Measurements from ENCODE around the gene YRDC. TPM values are rescaled to one million over a fixed set of nuclear protein-coding genes. Genes with fewer than 3 reads are reported as not detected.

The YRDC gene
- total and polyA plus RNA-seq, 9 of the 15 experiments (the other 6 are each of a cell fraction or from before 2014, with no cell fraction given) = 11.1 to 58.5 (median 49.8) TPM

DNA sequence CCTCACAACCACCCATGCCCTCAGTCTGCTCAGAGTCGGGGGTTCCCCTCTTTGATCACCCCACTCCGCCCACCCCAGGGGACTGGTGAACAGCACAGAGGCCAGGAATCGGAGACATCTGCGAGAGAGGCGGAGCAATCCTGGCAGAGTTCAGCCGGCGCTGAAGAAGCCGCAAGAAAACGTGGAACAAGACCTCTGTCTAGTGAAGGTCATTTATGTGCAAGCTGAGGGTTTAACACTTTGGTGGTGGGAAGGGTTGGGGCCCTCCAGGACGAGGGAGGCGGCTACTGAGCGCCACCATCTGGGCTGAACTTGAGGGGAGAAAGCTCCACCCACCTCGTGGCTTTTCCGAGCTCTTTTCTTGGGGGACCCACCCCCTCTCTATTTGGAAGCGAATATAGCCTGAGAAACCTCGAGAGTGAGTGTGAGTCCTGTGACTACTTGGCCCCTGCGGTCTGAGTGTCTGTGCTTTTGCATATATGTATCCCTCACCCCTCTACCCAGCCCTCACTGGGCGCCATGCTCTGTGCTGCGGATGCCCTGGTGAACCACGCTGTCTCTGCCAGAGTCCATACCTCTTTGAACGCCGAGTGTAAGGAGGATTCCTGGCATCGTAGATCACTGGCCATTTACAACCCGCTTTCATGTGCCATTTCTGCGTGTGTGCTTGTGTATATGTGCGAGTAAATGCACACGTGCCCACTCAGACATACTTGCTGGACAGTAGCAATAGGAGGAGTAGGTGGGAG lies 41.9 kb downstream of the YRDC start (continued):
- TF ChIP-seq, protein P1, sequence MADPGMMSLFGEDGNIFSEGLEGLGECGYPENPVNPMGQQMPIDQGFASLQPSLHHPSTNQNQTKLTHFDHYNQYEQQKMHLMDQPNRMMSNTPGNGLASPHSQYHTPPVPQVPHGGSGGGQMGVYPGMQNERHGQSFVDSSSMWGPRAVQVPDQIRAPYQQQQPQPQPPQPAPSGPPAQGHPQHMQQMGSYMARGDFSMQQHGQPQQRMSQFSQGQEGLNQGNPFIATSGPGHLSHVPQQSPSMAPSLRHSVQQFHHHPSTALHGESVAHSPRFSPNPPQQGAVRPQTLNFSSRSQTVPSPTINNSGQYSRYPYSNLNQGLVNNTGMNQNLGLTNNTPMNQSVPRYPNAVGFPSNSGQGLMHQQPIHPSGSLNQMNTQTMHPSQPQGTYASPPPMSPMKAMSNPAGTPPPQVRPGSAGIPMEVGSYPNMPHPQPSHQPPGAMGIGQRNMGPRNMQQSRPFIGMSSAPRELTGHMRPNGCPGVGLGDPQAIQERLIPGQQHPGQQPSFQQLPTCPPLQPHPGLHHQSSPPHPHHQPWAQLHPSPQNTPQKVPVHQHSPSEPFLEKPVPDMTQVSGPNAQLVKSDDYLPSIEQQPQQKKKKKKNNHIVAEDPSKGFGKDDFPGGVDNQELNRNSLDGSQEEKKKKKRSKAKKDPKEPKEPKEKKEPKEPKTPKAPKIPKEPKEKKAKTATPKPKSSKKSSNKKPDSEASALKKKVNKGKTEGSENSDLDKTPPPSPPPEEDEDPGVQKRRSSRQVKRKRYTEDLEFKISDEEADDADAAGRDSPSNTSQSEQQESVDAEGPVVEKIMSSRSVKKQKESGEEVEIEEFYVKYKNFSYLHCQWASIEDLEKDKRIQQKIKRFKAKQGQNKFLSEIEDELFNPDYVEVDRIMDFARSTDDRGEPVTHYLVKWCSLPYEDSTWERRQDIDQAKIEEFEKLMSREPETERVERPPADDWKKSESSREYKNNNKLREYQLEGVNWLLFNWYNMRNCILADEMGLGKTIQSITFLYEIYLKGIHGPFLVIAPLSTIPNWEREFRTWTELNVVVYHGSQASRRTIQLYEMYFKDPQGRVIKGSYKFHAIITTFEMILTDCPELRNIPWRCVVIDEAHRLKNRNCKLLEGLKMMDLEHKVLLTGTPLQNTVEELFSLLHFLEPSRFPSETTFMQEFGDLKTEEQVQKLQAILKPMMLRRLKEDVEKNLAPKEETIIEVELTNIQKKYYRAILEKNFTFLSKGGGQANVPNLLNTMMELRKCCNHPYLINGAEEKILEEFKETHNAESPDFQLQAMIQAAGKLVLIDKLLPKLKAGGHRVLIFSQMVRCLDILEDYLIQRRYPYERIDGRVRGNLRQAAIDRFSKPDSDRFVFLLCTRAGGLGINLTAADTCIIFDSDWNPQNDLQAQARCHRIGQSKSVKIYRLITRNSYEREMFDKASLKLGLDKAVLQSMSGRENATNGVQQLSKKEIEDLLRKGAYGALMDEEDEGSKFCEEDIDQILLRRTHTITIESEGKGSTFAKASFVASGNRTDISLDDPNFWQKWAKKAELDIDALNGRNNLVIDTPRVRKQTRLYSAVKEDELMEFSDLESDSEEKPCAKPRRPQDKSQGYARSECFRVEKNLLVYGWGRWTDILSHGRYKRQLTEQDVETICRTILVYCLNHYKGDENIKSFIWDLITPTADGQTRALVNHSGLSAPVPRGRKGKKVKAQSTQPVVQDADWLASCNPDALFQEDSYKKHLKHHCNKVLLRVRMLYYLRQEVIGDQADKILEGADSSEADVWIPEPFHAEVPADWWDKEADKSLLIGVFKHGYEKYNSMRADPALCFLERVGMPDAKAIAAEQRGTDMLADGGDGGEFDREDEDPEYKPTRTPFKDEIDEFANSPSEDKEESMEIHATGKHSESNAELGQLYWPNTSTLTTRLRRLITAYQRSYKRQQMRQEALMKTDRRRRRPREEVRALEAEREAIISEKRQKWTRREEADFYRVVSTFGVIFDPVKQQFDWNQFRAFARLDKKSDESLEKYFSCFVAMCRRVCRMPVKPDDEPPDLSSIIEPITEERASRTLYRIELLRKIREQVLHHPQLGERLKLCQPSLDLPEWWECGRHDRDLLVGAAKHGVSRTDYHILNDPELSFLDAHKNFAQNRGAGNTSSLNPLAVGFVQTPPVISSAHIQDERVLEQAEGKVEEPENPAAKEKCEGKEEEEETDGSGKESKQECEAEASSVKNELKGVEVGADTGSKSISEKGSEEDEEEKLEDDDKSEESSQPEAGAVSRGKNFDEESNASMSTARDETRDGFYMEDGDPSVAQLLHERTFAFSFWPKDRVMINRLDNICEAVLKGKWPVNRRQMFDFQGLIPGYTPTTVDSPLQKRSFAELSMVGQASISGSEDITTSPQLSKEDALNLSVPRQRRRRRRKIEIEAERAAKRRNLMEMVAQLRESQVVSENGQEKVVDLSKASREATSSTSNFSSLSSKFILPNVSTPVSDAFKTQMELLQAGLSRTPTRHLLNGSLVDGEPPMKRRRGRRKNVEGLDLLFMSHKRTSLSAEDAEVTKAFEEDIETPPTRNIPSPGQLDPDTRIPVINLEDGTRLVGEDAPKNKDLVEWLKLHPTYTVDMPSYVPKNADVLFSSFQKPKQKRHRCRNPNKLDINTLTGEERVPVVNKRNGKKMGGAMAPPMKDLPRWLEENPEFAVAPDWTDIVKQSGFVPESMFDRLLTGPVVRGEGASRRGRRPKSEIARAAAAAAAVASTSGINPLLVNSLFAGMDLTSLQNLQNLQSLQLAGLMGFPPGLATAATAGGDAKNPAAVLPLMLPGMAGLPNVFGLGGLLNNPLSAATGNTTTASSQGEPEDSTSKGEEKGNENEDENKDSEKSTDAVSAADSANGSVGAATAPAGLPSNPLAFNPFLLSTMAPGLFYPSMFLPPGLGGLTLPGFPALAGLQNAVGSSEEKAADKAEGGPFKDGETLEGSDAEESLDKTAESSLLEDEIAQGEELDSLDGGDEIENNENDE (IDR thresholded peaks at IDR 0.05; ENCODE audit: low read depth, low read length) = no peak
- TF ChIP-seq CC2D1A (IDR thresholded peaks at IDR 0.05) = no peak
- TF ChIP-seq ZNF212 (CRISPR knock-in tag; IDR thresholded peaks at IDR 0.05) = no peak
- TF ChIP-seq, protein P2, sequence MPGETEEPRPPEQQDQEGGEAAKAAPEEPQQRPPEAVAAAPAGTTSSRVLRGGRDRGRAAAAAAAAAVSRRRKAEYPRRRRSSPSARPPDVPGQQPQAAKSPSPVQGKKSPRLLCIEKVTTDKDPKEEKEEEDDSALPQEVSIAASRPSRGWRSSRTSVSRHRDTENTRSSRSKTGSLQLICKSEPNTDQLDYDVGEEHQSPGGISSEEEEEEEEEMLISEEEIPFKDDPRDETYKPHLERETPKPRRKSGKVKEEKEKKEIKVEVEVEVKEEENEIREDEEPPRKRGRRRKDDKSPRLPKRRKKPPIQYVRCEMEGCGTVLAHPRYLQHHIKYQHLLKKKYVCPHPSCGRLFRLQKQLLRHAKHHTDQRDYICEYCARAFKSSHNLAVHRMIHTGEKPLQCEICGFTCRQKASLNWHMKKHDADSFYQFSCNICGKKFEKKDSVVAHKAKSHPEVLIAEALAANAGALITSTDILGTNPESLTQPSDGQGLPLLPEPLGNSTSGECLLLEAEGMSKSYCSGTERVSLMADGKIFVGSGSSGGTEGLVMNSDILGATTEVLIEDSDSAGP (CRISPR knock-in tag; IDR thresholded peaks at IDR 0.05) = no peak
- TF ChIP-seq, protein P3, sequence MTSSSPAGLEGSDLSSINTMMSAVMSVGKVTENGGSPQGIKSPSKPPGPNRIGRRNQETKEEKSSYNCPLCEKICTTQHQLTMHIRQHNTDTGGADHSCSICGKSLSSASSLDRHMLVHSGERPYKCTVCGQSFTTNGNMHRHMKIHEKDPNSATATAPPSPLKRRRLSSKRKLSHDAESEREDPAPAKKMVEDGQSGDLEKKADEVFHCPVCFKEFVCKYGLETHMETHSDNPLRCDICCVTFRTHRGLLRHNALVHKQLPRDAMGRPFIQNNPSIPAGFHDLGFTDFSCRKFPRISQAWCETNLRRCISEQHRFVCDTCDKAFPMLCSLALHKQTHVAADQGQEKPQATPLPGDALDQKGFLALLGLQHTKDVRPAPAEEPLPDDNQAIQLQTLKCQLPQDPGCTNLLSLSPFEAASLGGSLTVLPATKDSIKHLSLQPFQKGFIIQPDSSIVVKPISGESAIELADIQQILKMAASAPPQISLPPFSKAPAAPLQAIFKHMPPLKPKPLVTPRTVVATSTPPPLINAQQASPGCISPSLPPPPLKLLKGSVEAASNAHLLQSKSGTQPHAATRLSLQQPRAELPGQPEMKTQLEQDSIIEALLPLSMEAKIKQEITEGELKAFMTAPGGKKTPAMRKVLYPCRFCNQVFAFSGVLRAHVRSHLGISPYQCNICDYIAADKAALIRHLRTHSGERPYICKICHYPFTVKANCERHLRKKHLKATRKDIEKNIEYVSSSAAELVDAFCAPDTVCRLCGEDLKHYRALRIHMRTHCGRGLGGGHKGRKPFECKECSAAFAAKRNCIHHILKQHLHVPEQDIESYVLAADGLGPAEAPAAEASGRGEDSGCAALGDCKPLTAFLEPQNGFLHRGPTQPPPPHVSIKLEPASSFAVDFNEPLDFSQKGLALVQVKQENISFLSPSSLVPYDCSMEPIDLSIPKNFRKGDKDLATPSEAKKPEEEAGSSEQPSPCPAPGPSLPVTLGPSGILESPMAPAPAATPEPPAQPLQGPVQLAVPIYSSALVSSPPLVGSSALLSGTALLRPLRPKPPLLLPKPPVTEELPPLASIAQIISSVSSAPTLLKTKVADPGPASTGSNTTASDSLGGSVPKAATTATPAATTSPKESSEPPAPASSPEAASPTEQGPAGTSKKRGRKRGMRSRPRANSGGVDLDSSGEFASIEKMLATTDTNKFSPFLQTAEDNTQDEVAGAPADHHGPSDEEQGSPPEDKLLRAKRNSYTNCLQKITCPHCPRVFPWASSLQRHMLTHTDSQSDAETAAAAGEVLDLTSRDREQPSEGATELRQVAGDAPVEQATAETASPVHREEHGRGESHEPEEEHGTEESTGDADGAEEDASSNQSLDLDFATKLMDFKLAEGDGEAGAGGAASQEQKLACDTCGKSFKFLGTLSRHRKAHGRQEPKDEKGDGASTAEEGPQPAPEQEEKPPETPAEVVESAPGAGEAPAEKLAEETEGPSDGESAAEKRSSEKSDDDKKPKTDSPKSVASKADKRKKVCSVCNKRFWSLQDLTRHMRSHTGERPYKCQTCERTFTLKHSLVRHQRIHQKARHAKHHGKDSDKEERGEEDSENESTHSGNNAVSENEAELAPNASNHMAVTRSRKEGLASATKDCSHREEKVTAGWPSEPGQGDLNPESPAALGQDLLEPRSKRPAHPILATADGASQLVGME (CRISPR knock-in tag; IDR thresholded peaks at IDR 0.05) = no peak
- no peak for TF ChIP-seq MEF2A (IDR thresholded peaks at IDR 0.05; ENCODE audit: control insufficient read depth, low read depth, low read length)
- peak; percentile 33; the same call in 1 of the 2 replicates for TF ChIP-seq ESRRA (IDR thresholded peaks at IDR 0.05; ENCODE audit: borderline replicate concordance, low read depth)
